SU-DHL-6 (cell line): ENCODE results near the gene CYP2W1.

ENCODE experiments used
- H2AFZ ChIP-seq: fragments of 200-600 bp; sonication (generic); 2 replicates; pipeline ENCODE4 v1.6.1; 2014; ENCODE audit warnings: low read depth, mild to moderate bottlenecking, moderate library complexity, mixed read lengths, antibody characterized with exemption, low read length; ENCODE audit not compliant: severe bottlenecking
- H3F3A ChIP-seq: fragments of 200-600 bp; shearing (Covaris generic); 2 replicates; pipeline ENCODE4 v1.6.0; 2016; ENCODE audit warnings: antibody characterized with exemption, mild to moderate bottlenecking; ENCODE audit not compliant: insufficient read depth
- H3K27ac ChIP-seq: fragments of 200-600 bp; sonication (generic); 2 replicates; pipeline ENCODE4 v1.5.1; 2016; ENCODE audit warnings: low read depth, mild to moderate bottlenecking, low read length, moderate library complexity, mixed read lengths
- H3K27me3 ChIP-seq: fragments of 200-600 bp; sonication (generic), shearing (Covaris generic); 2 replicates; pipeline ENCODE4 v1.6.0; 2014; ENCODE audit warnings: mild to moderate bottlenecking, low read length
- H3K36me3 ChIP-seq: fragments of 200-600 bp; sonication (generic); 2 replicates; pipeline ENCODE4 v1.6.1; 2014; ENCODE audit warnings: mild to moderate bottlenecking, low read length, mixed read lengths
- H3K4me2 ChIP-seq: fragments of 300-600, 200-600 bp; shearing (Covaris generic), sonication (generic); 2 replicates; pipeline ENCODE4 v1.6.0; 2014; ENCODE audit warnings: low read length, low read depth, mild to moderate bottlenecking; ENCODE audit not compliant: poor library complexity, severe bottlenecking
- H3K4me3 ChIP-seq: fragments of 200-600 bp; sonication (generic); 2 replicates; pipeline ENCODE4 v1.5.1; 2014; ENCODE audit warnings: antibody characterized with exemption, low read length, mild to moderate bottlenecking, mixed read lengths; ENCODE audit not compliant: insufficient read depth, poor library complexity, severe bottlenecking
- H3K79me2 ChIP-seq: fragments of 200-600 bp; sonication (generic); 2 replicates; pipeline ENCODE4 v1.6.1; 2014; ENCODE audit warnings: mild to moderate bottlenecking, low read length, moderate library complexity; ENCODE audit not compliant: insufficient read depth
- H3K9ac ChIP-seq: fragments of 200-600 bp; sonication (generic); 2 replicates; pipeline ENCODE4 v1.7.0; 2014; ENCODE audit warnings: mild to moderate bottlenecking, low read length
- H3K9me2 ChIP-seq: fragments of 200-600 bp; sonication (generic); replicated peaks from 2 replicates; pipeline ENCODE4 v1.6.1; 2014; ENCODE audit warnings: low read length; ENCODE audit not compliant: insufficient read depth
- H3K9me3 ChIP-seq: fragments of 200-600 bp; sonication (generic); 2 replicates; pipeline ENCODE4 v1.6.1; 2014; ENCODE audit warnings: low read length, mixed read lengths; ENCODE audit not compliant: insufficient read depth
- H4K20me1 ChIP-seq: fragments of 200-600 bp; sonication (generic); 2 replicates; pipeline ENCODE4 v1.6.1; 2014; ENCODE audit warnings: low read depth, mild to moderate bottlenecking, antibody characterized with exemption, low read length, moderate library complexity, mixed read lengths
- CTCF ChIP-seq: fragments of 200-600 bp; sonication (generic); IDR thresholded peaks from one replicate; pipeline ENCODE4 v1.5.1; 2017; ENCODE audit warnings: antibody characterized with exemption, mild to moderate bottlenecking, low read length, moderate library complexity; ENCODE audit not compliant: insufficient read depth, poor library complexity, severe bottlenecking
- EZH2phosphoT487 ChIP-seq: fragments of 200-600 bp; sonication (generic), shearing (Covaris generic); conservative IDR thresholded peaks from 2 replicates; pipeline ENCODE4 v1.6.1; 2018; ENCODE audit warnings: mild to moderate bottlenecking, antibody characterized with exemption, low read length, moderate library complexity, mixed read lengths

The CYP2W1 gene

GRCh38 chr7:990352-990932, 7.5 kb downstream of the CYP2W1 start:
- Histone ChIP-seq H4K20me1 (no peaks in the 10 kb centered on the region), H3K79me2 (no peaks in the 10 kb centered on the region), H3K9ac (no peak overlapping the region), H3K9me2 (no peaks in the 10 kb centered on the region), H3K27ac (no peak overlapping the region), H2AFZ (no peak overlapping the region), H3F3A (peaks cover 11% of the 10 kb centered on the region; the same call in 1 of the 2 replicates), H3K4me3 (no peak overlapping the region), H3K27me3 (no peaks in the 10 kb centered on the region), H3K4me2 (no peak overlapping the region), H3K9me3 (no peaks in the 10 kb centered on the region), H3K36me3 (no peaks in the 10 kb centered on the region)
- TF ChIP-seq CTCF (no peak), EZH2phosphoT487 (no peak)

- no peak overlapping the region for H3K9ac ChIP-seq
- TF ChIP-seq CTCF (no peak), EZH2phosphoT487 (no peak)
These were observed 8.2 kb downstream of the CYP2W1 start for GRCh38 chr7:990933-991728.

DNA sequence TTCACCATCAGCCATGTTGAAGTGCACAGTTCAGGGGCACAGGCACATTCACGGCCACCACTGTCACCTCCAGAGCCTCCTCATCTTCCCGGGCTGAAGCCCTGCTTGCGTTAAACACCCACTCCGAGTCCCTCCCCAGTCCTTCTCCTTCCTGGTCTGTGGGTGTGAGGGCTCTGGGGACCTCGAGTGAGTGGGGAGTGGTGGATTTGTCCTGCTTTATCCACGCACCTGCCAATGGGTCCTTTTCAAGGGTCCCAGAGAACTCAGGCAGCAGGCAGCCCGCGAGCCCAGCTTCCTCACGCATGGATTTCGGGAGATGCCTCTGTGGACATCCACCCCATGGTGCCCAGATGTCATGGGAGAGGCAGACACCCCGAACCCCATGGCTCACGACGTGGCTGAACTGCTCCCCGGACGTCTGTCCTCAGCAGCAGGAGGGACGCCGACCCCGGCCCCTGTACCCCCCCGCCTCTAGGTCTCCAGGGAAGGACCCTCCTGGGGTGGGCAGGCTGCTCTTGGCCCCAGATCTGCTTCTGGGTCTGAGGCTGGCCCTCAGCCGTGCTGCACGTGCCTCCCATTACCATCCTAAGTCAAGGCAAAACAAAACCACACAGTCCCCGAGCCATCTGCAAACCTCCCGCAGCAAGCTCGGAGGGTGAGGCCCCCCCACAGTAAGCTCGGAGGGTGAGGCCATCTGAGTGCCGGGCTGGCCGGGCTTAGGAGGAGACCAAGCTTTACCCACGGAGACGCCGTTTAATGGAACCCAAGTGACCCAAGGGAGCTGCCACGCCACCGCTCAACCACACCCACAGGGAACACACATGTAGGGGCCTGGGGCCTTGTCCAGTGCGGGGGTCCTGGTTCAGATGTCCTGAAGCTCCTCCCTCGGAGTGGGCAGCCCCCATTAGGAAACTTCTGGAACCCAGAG, 9.0 kb downstream of the CYP2W1 start:
- no peak overlapping the region for H3K4me2 ChIP-seq
- no peaks in the 10 kb centered on the region for H3K36me3 ChIP-seq

More at GRCh38 chr7:990933-991728, 8.2 kb downstream of the CYP2W1 start:
- Histone ChIP-seq H2AFZ (no peak overlapping the region), H3K36me3 (no peaks in the 10 kb centered on the region), H3K79me2 (no peaks in the 10 kb centered on the region), H3K4me2 (no peak overlapping the region), H3K27me3 (no peaks in the 10 kb centered on the region), H3K9me3 (no peaks in the 10 kb centered on the region), H3F3A (peaks cover 11% of the 10 kb centered on the region; the same call in 1 of the 2 replicates), H4K20me1 (no peaks in the 10 kb centered on the region), H3K27ac (no peak overlapping the region), H3K4me3 (no peak overlapping the region), H3K9me2 (no peaks in the 10 kb centered on the region)

More for the DNA sequence above, 9.0 kb downstream of the CYP2W1 start:
- Histone ChIP-seq H3K9me2 (no peaks in the 10 kb centered on the region), H4K20me1 (no peaks in the 10 kb centered on the region), H3K27me3 (no peaks in the 10 kb centered on the region), H3K4me3 (no peak overlapping the region), H3F3A (peaks cover 11% of the 10 kb centered on the region; the same call in 1 of the 2 replicates), H3K9me3 (no peaks in the 10 kb centered on the region), H2AFZ (no peak overlapping the region), H3K27ac (no peak overlapping the region), H3K9ac (no peak overlapping the region), H3K79me2 (no peaks in the 10 kb centered on the region)
- TF ChIP-seq EZH2phosphoT487 (no peak), CTCF (no peak)
